ENCODE results near the gene TNFSF18. TPM values are rescaled to one million over a fixed set of nuclear protein-coding genes. Genes with fewer than 3 reads are reported as not detected.

Gene TNFSF18
- not detected in 2 replicates for total RNA-seq
- long read RNA-seq: 0 reads

DNA sequence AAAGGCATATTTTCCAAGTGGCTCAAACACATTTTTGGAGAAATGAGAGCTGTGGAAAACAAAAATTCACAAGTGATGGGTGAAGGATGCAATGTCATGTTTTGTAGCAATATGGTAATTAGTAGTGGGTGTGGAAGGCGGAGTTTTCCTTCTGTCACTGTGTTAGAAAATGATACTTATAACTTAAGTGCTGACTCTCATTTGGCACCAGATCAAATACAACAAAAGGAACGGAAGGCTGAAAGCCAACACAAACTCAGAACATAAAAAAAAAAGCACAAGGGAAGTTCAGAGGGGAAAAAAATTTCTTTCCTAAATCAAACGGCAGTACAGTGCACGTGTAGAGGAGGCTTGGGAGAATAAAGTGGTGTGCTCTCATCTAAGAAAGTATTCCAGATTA, at the start of gene TNFSF18:
TNFSF18 (minus strand) TSS at position 77 of the 400 bp plus-strand sequence; CDS start at position 32, 45 bp downstream.
- no peak within 1 kb of the TSS for H3K4me3 Mint-ChIP-seq (ENCODE audit: low read depth)
- no peaks in the 10 kb centered on the region for H3K4me1 Mint-ChIP-seq (ENCODE audit: low read depth)
- no peak for TF ChIP-seq CTCF (IDR thresholded peaks at IDR 0.05; ENCODE audit: unreplicated experiment)
- no peaks in the 10 kb centered on the region for H3K9me3 Mint-ChIP-seq (ENCODE audit: low read depth)
- no peaks in the 10 kb centered on the region for H3K36me3 Mint-ChIP-seq (ENCODE audit: insufficient read depth)
- DNase-seq (ENCODE audit: low spot score, unreplicated experiment): no peak
- H3K27me3 Mint-ChIP-seq: no peaks in the 10 kb centered on the region
- no peak within 1 kb of the TSS for H3K27ac Mint-ChIP-seq

DNA sequence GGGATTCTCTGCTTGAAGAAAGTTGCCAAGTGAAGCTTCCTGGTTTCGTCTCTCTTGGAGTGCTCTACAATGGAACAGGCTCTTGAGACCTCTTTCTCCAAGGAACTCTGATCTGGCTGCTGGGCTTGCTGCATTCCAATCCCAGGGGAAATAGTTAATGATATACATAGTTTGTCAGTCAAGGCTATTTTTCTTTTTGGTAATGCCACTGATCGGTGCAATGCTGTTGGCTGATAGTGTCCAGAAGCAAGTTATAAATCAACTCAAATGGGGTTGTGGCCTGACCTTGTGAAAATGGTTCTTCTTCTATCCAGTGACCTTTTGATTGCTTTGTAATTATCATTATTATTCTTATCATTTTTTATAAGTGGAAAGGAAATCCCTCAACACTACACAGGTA, 48.4 kb upstream of the TNFSF18 start:
- Mint-ChIP-seq H3K4me1 (ENCODE audit: low read depth) (peaks cover 12% of the 10 kb centered on the region), H3K27me3 (peaks cover 5% of the 10 kb centered on the region), H3K4me3 (ENCODE audit: low read depth) (no peak overlapping the region), H3K9me3 (ENCODE audit: low read depth) (peaks cover 33% of the 10 kb centered on the region), H3K27ac (peak overlapping the region; percentile 72), H3K36me3 (ENCODE audit: insufficient read depth) (peaks cover 11% of the 10 kb centered on the region)
- TF ChIP-seq CTCF (IDR thresholded peaks at IDR 0.05; ENCODE audit: unreplicated experiment): no peak
- DNase-seq (ENCODE audit: low spot score, unreplicated experiment): no peak

DNA sequence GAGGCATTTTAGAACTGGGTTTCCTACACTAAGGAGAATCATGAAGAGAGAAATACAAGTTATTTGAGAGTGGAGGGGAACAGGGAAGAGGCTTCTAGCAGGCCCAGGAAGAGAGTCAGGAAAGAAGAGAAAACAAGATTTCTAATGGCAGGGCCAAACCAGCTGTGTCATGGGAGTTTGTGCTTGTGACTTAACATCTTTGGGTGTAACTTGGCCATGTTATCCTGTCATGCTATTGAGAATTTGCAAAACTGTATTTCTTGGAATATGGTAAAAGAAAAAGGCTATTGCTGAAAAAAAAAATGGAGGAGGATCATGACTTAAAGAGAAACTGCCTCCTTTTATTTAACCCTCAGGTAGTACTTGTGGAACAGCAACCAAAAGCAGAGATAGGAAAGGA, 47.4 kb upstream of the TNFSF18 start:
- H3K4me3 Mint-ChIP-seq (ENCODE audit: low read depth): no peak overlapping the region
- DNase-seq (ENCODE audit: low spot score, unreplicated experiment): no peak
- peaks cover 12% of the 10 kb centered on the region for H3K4me1 Mint-ChIP-seq (ENCODE audit: low read depth)
- H3K27me3 Mint-ChIP-seq: peaks cover 5% of the 10 kb centered on the region
- H3K9me3 Mint-ChIP-seq (ENCODE audit: low read depth): peaks cover 30% of the 10 kb centered on the region
- no peak for TF ChIP-seq CTCF (IDR thresholded peaks at IDR 0.05; ENCODE audit: unreplicated experiment)
- H3K27ac Mint-ChIP-seq: peak overlapping the region; percentile 50
- H3K36me3 Mint-ChIP-seq (ENCODE audit: insufficient read depth): peaks cover 11% of the 10 kb centered on the region

- H3K4me3 Mint-ChIP-seq (ENCODE audit: low read depth): no peak overlapping the region
- H3K27ac Mint-ChIP-seq: no peak overlapping the region
- DNase-seq (ENCODE audit: low spot score, unreplicated experiment): no peak
- peaks cover 14% of the 10 kb centered on the region for H3K4me1 Mint-ChIP-seq (ENCODE audit: low read depth)
- no peak for TF ChIP-seq CTCF (IDR thresholded peaks at IDR 0.05; ENCODE audit: unreplicated experiment)
- peaks cover 20% of the 10 kb centered on the region for H3K9me3 Mint-ChIP-seq (ENCODE audit: low read depth)
- H3K36me3 Mint-ChIP-seq (ENCODE audit: insufficient read depth): peaks cover 6% of the 10 kb centered on the region
- H3K27me3 Mint-ChIP-seq: peaks cover 5% of the 10 kb centered on the region
Measured at GRCh38 chr1:173097001-173097400, 46.3 kb upstream of the TNFSF18 start.

GRCh38 chr1:173095632-173096031, 44.9 kb upstream of the TNFSF18 start:
- Mint-ChIP-seq H3K27ac (no peak overlapping the region), H3K4me3 (ENCODE audit: low read depth) (no peak overlapping the region), H3K9me3 (ENCODE audit: low read depth) (peaks cover 20% of the 10 kb centered on the region), H3K4me1 (ENCODE audit: low read depth) (peaks cover 14% of the 10 kb centered on the region), H3K36me3 (ENCODE audit: insufficient read depth) (peaks cover 3% of the 10 kb centered on the region), H3K27me3 (peaks cover 5% of the 10 kb centered on the region)
- DNase-seq (ENCODE audit: low spot score, unreplicated experiment): no peak
- no peak for TF ChIP-seq CTCF (IDR thresholded peaks at IDR 0.05; ENCODE audit: unreplicated experiment)

Data from progenitor cell of endocrine pancreas (in vitro differentiated cells).